C1 segment of cervical spinal cord (tissue), 14 donors: ENCODE results near the gene NT5C1B.

Experiments used
- DNase-seq, 14 donors: peaks; one replicate each; lab custom pipeline; 2025; lab: John Stamatoyannopoulos, UW

Gene NT5C1B

GRCh38 chr2:18551169-18551568, 38.2 kb downstream of the NT5C1B start:
- DNase-seq = no peak

DNA sequence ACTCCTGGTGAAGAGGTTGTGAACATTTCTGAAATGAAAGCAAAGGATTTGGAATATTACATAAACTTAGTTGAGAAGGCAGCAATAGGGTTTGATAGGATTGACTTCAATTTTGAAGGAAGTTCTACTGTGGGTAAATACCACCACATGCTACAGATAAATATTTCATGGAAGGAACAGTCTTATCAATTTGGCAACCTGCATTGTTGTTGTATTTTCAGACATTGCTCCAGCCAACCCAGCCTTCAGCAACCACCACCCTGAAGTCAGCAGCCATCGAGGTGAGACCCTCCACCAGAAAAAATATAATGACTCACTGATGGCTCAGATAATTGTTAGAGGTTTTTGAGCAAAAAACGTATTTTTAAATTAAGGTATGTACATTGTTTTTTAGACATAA, 38.9 kb downstream of the NT5C1B start:
- DNase-seq = no peak

DNA sequence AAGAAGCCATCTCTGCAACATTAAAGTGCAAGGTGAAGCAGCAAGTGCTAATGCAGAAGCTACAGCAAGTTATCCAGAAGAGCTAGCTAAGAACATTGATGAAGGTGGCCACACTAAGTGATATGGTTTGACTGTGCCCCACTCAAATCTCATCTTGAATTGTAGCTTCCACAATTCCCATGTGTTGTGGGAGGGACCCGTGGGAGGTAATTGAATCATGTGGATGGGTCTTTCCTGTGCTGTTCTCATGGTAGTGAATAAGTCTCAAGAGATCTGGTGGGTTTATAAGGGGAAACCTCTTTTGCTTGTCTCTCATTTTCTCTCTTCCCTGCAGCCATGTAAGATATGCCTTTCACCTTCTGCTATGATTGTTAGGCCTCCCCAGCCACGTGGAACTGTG, 40.3 kb downstream of the NT5C1B start:
- DNase-seq = no peak

- DNase-seq = no peak
These were observed 40.7 kb downstream of the NT5C1B start for GRCh38 chr2:18548621-18549020.

GRCh38 chr2:18546567-18546966, 42.8 kb downstream of the NT5C1B start:
- no peak for DNase-seq

GRCh38 chr2:18545384-18545783, 44.0 kb downstream of the NT5C1B start:
- no peak for DNase-seq

DNA sequence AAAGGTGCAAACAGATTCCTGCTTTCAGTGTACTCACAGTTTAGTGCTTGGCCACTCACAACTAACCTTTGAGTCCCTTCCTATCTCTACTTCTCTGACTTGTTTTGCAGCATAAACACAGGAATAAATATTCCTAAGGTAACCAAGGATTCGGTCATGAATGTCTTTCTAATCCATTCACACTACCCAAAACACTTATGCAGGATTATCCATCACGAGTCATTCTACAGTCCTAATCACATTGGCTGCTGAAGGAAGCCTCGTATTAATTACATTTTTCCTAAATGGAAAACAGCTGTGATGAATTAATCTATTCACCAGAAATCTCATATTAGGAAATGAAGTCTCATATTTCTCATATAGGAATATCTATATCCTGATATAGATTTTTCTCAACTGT, 45.2 kb downstream of the NT5C1B start:
- no peak for DNase-seq

GRCh38 chr2:18540872-18541271, 48.5 kb downstream of the NT5C1B start:
- no peak for DNase-seq

DNA sequence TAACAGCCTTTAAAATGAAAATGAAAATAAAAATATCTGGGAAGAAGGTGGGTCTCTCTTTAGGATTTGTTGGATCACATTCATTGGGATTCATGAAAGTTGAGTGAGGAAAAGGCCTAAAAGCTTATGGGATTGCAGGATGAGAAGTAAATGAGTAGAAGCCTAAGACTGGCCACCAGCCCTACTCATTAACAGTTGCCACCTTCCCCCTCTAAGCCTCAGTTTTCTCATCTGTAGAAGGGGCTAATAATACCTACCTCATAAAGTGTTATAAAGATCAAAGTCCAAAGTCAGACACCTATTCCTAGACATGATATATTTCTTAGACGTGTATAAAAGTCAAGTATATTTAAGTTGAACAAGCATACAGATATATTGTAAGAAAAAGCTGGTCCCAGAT, 52.7 kb downstream of the NT5C1B start:
- no peak for DNase-seq

- DNase-seq = no peak
These were observed 53.3 kb downstream of the NT5C1B start for GRCh38 chr2:18536100-18536499.

DNA sequence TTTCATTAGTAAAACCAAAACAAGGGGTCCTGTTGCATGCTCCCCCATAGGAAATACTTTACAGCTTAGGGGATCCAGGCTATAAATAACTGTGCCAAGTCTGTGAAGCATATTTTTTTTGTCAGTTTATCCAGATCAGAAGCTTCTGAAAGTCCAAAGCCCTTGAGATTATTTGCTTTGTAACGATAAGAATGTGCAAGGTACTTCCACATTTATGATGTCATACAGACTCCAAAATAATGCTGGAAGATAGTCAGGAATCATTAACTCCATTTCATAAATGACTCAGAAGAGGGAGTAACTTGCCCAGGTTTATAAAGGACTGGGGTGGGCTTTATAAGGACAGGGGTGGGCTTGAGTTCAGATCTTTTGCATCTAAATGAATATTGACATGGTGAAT, 58.2 kb downstream of the NT5C1B start:
- no peak for DNase-seq

- no peak for DNase-seq
These were observed 61.5 kb downstream of the NT5C1B start for GRCh38 chr2:18527822-18528221.

DNA sequence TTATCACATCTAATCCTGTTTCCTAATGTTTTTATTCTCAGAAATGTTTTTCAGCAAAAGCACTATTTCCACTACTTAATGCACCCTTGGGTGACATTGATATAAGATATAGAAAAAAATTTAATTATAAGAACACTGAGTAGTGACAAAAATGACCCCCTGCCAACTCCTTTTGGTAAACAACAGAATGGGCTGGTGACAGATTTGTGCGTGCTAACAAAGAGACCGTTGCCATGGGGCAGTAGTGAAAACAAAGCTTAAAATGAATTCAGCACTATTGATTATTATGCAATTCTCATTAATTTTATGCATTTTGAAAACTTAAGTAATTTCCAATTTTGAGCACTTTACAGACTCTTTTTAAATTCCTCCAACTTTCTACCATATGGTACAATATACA, 62.0 kb downstream of the NT5C1B start:
- DNase-seq = no peak

GRCh38 chr2:18526429-18526828, 62.9 kb downstream of the NT5C1B start:
- no peak for DNase-seq

DNA sequence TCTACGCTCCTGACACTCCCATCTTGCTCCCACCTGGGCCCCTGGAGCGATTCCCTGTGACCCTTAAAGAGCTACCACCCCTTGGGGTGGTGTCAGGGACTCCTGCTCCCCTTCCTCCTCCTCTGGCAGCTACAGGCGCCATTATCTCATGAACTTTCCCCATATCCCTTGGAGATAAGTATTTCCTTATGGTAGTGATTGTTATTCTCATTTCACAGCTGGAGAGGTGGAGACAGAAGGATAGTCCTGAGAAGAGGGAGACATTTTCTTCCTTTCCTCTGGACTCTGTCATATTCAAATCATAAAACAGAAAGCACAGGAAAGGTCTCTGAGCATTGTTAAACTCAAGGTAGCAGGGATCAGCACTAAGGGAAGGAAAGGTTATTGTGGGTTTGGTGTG, 63.5 kb downstream of the NT5C1B start:
- DNase-seq = no peak

DNA sequence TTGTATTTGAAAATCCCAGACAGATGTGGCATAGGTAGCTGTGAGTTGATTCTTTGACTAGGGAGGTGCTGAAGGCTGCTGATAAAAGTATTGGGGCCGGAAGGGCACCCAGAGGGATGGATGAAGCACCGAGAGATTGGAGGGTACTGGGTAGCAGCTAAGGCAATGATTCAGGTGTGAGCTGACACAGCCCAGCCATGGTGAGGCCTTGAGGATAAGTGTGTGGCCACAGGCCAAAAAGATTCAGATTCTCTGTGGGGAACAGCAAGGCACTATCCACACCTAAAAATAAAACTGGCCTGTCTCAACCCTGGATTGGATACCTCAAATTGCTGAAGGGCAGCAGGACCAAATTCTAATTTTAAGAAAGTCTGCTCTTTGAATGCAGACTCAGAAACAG, 64.1 kb downstream of the NT5C1B start:
- no peak for DNase-seq

DNA sequence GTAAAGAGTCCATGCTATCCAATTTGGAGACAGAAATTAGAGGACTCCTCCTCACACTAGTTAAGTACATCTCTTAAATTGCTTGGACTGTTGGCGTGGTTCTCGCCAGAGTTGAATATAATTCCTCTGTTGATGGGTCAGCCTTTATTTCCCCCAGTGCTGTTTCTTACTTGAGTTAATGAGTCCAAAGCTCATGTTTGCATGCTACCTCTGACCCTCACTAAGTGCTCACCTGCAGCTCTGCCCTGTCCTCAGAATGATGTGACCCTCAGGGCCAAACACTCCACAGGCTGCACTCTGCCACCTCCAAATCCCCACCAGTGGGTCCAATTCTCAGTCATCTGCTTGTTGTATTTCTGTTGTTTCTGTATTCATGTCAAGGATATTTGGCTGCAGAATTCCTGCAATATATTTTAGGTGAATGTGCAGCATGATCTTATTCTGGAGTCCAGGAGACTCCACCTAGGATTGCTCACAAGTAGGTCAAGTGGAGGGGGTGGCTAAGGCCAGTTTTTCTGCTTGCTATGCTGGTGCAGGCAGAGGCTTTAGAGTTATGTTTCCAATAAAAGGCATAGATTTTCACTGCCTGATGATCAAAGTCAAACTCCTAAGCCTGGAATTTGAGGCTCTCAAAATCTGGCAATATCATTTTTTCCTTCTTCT, 66.8 kb downstream of the NT5C1B start:
- DNase-seq = no peak

GRCh38 chr2:18520451-18521425, 68.6 kb downstream of the NT5C1B start:
- peak in 12 of 14 donors; percentile 8 to 68 (median 54) for DNase-seq

- peak in 1 of 14 donors; percentile 32 for DNase-seq
These were observed 69.4 kb downstream of the NT5C1B start for GRCh38 chr2:18519914-18520450.

DNA sequence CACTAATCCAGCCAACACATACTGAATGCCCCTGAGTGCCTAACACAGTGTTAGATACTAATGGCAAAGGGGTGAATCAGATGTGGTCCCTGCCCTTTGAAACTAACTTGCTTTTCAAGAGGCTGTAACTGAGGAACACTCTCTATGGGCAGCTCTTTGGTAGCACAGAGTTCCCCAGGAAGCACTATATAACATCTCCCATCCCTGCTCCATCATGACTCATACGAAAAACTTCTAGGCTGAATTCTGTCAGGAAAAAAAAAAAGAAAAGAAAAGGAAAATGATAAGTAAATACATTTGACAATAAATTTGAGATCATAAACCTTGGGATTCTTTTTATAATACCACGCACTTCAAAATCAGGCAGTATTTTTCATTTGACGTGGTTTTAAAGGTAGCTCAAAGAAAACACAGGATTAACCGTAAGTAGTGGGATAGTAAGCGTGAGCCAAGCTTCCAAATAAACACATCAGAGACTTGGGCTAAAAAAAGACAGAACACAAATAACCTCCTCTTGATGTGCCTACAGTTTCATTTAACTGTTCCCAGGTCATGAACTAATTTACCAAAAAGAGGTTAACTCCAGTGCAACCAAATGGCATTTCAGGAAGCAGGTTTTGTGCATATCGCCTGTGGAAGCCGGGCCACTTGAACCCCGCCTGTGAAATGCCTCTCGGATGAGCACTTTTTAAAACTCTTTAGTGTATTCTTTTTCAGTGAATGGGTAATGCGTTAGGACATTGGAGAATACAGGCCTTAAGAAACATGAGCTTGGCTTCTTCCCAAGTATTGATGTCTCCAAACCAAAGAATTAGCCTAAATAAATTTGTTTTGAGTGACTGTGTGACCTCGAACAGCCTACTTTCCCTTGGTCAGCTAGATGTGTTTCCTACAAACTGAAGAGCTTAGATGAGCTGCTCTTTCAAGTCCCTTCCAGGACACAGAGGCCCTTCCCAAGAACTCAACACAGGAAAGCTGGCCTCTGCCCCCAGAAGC, 71.0 kb downstream of the NT5C1B start:
- no peak for DNase-seq

DNA sequence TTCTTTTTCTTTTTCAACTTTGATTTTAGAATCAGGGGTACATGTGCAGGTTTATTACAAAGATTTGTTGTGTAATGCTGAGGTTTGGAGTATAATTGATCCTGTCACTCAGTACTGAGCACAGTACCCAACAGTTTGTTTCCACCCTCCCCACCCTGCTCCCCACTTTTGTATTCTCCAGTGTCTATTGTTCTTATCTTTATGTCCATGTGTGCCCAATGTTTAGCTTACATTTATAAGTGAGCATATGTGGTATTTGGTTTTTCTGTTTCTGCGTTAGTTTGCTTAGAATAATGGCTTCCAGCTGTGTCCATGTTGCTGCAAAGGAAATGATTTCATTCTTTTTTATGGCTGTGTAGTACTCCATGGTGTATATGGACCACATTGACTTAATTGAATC, 72.0 kb downstream of the NT5C1B start:
- DNase-seq = no peak
